RWPE1 (cell line): ENCODE measurements around the gene AURKAIP1.
A peak's percentile ranks its signal among the peaks of the same experiment; 100 is the strongest.

Experiments used
- CTCF ChIA-PET: fragments of 350-600 bp; sonication (Branson Sonifier 250); formaldehyde crosslinking; extraction: SDS; loops from one replicate; lab custom pipeline; 2021; lab: Yijun Ruan, JAX
- POLR2A ChIA-PET: fragments of 400-600 bp; formaldehyde crosslinking; extraction: SDS; loops from one replicate; lab custom pipeline; 2020; ENCODE audit warnings: antibody characterized with exemption; ENCODE audit not compliant: low non-redundant PET; lab: Yijun Ruan, JAX
- DNase-seq: peaks from one replicate; pipeline ENCODE4 v3.0.0; 2012; ENCODE audit warnings: low spot score
- H3K27ac ChIP-seq: fragments of 450-650 bp; 2 replicates; pipeline ENCODE4 v1.5.1; 2017
- TF ChIP-seq, protein P1 (sequence below): fragments of 450-650 bp; conservative IDR thresholded peaks from 2 replicates; pipeline ENCODE4 v1.5.1; 2017; ENCODE audit warnings: low read depth, mild to moderate bottlenecking

Gene AURKAIP1

DNA sequence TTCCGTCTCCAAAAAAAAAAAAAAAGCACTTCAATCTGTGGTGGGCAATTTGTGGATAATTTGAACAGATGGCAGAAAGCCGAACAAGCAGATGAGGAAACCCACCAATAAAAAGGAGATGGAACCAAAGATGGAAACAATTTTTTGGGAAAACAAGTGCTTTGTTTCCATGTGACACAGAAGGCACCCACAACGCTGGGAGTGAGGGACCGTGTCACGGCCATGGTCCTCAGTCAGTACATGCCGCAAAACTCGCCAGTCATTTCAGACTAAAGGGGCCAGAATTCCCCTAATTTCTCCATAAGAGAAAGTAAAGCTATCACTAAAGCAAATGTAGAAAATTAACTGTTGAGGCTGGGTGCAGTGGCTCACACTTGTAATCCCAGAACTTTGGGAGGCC lies 19.1 kb upstream of the AURKAIP1 start:
- POLR2A ChIA-PET: no interaction called here
- CTCF ChIA-PET: no interaction called here
- H3K27ac ChIP-seq: no peak overlapping the region
- TF ChIP-seq, protein P1, sequence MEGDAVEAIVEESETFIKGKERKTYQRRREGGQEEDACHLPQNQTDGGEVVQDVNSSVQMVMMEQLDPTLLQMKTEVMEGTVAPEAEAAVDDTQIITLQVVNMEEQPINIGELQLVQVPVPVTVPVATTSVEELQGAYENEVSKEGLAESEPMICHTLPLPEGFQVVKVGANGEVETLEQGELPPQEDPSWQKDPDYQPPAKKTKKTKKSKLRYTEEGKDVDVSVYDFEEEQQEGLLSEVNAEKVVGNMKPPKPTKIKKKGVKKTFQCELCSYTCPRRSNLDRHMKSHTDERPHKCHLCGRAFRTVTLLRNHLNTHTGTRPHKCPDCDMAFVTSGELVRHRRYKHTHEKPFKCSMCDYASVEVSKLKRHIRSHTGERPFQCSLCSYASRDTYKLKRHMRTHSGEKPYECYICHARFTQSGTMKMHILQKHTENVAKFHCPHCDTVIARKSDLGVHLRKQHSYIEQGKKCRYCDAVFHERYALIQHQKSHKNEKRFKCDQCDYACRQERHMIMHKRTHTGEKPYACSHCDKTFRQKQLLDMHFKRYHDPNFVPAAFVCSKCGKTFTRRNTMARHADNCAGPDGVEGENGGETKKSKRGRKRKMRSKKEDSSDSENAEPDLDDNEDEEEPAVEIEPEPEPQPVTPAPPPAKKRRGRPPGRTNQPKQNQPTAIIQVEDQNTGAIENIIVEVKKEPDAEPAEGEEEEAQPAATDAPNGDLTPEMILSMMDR: no peak
- no peak for DNase-seq

DNA sequence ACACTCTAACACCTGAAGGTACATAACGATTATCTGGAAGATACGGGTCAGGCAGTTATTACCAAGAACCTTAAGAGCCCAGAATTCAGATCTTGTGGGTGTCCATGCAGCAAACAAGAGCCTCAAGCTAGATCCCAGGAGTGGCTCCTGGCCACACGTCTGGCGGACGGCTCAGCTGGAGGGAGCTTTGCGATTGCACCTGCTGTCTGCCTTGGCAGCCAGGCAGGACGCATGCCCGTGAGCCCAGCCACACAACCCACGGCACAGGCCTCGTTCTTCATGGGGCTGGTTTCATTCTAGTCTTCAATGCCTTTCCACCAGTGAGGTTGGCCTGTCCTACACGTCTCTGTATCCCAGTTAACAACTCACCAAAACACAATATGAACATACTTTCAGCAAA lies 18.4 kb upstream of the AURKAIP1 start:
- CTCF ChIA-PET: no interaction called here
- TF ChIP-seq, protein P1: no peak
- DNase-seq: no peak
- H3K27ac ChIP-seq: no peak overlapping the region
- POLR2A ChIA-PET: no interaction called here

DNA sequence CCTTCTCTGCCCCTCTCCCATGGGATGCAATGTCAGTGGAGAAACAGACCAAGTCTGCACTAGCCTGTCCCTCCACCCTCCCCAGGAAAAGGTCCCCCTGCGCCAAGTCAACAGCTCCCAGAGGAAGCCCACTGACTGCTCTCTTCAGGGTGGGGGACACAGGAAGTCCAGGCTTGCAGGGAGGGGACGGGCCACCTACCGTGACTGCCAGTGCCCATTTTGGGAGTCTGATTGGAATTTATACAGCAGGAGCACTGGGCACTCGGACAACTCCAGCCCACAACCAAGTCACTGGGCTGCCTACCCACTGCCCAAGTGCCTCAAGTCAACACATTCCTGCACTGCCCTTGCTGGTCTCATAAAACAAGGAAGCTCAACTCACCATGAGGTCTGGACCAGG lies 18.0 kb upstream of the AURKAIP1 start:
- ChIA-PET CTCF (no interaction called here), POLR2A (no interaction called here)
- TF ChIP-seq, protein P1: no peak
- DNase-seq: no peak
- H3K27ac ChIP-seq: no peak overlapping the region

DNA sequence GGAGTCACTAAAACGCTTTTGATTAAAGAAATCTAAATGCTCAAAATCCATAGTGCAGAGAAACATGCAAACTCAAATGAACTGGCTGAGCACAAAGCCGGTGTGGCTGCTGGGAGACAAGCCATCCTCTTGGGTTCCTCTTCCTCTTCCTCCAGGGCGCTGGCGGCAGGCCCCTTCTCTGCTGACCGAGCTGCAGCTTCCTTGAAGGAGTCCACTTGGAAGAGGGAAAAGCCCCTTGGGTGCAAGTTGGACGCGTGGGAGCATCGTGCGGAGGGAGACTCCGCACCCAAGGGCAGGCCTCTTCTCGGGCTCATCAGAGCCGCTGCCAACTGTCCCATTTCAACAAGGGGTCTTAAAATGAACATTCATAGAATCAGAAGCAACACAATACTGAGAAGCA lies 16.2 kb upstream of the AURKAIP1 start:
- TF ChIP-seq, protein P1: no peak
- CTCF ChIA-PET: no interaction called here
- POLR2A ChIA-PET: no interaction called here
- no peak overlapping the region for H3K27ac ChIP-seq
- DNase-seq: no peak

DNA sequence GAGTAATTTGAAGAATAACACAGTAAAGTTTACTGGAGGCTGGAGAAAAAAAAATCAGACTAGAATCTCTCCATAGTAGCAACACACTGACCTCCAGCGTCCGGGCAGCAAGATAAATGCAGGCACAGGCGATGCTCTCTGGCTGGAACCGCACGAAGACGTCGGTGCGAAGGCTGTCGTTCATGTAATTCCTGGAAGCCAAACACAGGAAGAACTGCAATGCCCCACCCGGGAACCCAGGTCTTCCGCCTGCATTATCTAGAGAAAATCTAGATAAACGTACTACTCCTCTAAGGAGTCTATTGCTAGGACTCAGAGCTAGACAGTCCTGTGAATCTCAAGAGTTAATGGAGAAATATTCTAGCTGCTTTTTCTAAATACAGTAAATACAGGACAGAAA lies 15.7 kb upstream of the AURKAIP1 start:
- DNase-seq: no peak
- POLR2A ChIA-PET: no interaction called here
- TF ChIP-seq, protein P1: no peak
- CTCF ChIA-PET: interaction anchor here (0.7 kb wide), 1 partner anchor 15 kb away, joined by 4 read pairs; no protein-coding TSS in a partner anchor
- H3K27ac ChIP-seq: no peak overlapping the region

DNA sequence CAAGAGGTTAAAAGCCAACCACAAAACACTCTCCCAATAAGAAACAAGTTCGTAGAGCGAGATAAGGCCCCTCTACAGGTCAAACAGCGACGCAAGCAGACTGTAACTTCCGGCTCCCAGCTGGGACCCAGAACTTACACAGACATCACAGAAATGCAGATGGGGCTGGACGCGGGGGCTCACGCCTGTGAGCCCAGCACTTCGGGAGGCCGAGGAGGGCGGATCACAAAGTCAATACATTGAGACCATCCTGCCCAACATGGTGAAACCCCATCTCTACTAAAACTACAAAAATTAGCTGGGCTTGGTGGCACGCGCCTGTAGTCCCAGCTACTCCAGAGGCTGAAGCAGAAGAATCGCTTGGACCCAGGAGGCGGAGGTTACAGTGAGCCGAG lies 13.1 kb upstream of the AURKAIP1 start:
- POLR2A ChIA-PET: no interaction called here
- H3K27ac ChIP-seq: 0 out of 2 replicates have a peak overlapping the region, but pooled peaks have one; percentile 11
- TF ChIP-seq, protein P1: no peak
- no peak for DNase-seq
- CTCF ChIA-PET: no interaction called here
